Activated CD8-positive, alpha-beta memory T cell treated with anti-CD3 and anti-CD28 coated beads, Interleukin-2, amount 10 ng/mL, durations not matched to agents 7 days and 5 days (primary cell): ENCODE results near the gene PDCD2L. TPM values are rescaled to one million over a fixed set of nuclear protein-coding genes. Genes with fewer than 3 reads are reported as not detected.
A peak's percentile ranks its signal among the peaks of the same experiment; 100 is the strongest.
"Not testable (repeated sequence)": the region's sequence is repeated elsewhere in the genome, so short reads cannot be mapped to it uniquely, and the experiment has no call there.

ENCODE experiments used
- ATAC-seq: fragments of 150-1000 bp; cut with Tn5 transposase; one replicate; pipeline ENCODE4 v1.10.0; 2021; ENCODE audit warnings: moderate library complexity
- CTCF ChIA-PET: fragments of 350-600 bp; sonication (Branson Sonifier 250); formaldehyde crosslinking; loops from one replicate; lab custom pipeline; 2021; ENCODE audit warnings: antibody characterized with exemption; lab: Charles Lee
- DNase-seq: peaks from one replicate; pipeline ENCODE4 v3.0.0-alpha.2; 2020
- H3K27ac Mint-ChIP-seq: one replicate; pipeline ENCODE4 v1.8.0; 2021; ENCODE audit warnings: mild to moderate bottlenecking, mixed read lengths
- H3K27me3 Mint-ChIP-seq: one replicate; pipeline ENCODE4 v1.8.0; 2021; ENCODE audit warnings: mixed read lengths
- H3K36me3 Mint-ChIP-seq: one replicate; pipeline ENCODE4 v1.8.0; 2021; ENCODE audit warnings: mild to moderate bottlenecking, mixed read lengths
- H3K4me1 Mint-ChIP-seq: one replicate; pipeline ENCODE4 v1.8.0; 2021; ENCODE audit warnings: mixed read lengths
- H3K4me3 Mint-ChIP-seq: one replicate; pipeline ENCODE4 v1.8.0; 2021; ENCODE audit warnings: mild to moderate bottlenecking, moderate library complexity, mixed read lengths
- H3K9me3 Mint-ChIP-seq: one replicate; pipeline ENCODE4 v1.8.0; 2022; ENCODE audit warnings: low read depth, mixed read lengths
- total RNA-seq, 2 experiments: library from RNA; stranded (reverse); gene quantifications; one replicate each; pipeline ENCODE4 v1.2.3, GENCODE V29; 2021

PDCD2L gene
- total RNA-seq, 2 experiments from 2014 or later, result 11.2 to 19.6 TPM

GRCh38 chr19:34383599-34383998, 20.6 kb upstream of the PDCD2L start:
- CTCF ChIA-PET, result interaction anchor here (0.9 kb wide), 1 partner anchor 25 kb away, joined by 3 read pairs; no protein-coding TSS in a partner anchor
- Mint-ChIP-seq H3K36me3 (peaks cover 69% of the 10 kb centered on the region), H3K9me3 (no peaks in the 10 kb centered on the region), H3K27me3 (no peaks in the 10 kb centered on the region), H3K27ac (no peak overlapping the region), H3K4me1 (no peaks in the 10 kb centered on the region), H3K4me3 (no peak overlapping the region)
- no peak for DNase-seq
- no peak for ATAC-seq

DNA sequence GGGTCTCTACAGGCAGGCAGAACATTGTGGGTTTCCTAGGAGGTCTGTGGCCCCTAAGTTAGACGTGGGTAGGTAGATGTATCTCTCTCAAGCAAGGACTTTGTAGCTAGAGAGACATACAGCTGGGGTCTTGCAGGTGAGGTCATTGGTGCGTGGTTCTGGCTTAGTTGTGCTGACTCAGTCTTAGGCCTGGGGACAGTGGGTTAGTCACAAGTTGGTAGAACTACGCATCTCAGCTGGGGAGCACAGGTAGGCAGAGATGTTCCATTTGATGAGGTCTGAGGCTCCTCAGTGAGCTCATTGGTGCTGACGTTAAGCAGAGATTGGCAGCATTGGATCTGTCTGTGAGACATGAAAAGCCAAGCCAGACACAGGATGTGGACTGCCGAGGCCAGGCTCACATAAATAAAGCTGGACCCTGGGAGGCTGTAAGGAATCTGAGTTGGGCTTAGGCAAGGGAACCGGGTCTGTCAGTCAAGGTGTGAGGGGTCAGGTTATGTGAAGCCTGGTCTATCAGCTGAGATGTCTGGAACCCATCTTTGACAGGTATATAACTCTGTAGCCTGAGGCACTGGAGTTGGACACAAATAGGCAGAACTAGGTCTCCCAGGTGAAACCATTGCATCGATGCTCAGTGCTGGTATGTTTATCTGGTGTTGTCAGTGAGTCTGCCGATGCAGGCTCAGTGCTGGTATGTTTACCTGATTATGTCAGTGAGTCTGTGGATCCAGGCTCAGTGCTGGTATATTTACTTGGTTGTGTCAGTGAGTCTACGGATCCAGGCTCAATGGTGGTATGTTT, 17.4 kb upstream of the PDCD2L start:
- Mint-ChIP-seq H3K27me3 (no peaks in the 10 kb centered on the region), H3K27ac (no peak overlapping the region), H3K4me3 (no peak overlapping the region), H3K36me3 (peaks cover 63% of the 10 kb centered on the region), H3K9me3 (no peaks in the 10 kb centered on the region), H3K4me1 (no peaks in the 10 kb centered on the region)
- no peak for DNase-seq
- CTCF ChIA-PET, result no interaction called here
- no peak for ATAC-seq

DNA sequence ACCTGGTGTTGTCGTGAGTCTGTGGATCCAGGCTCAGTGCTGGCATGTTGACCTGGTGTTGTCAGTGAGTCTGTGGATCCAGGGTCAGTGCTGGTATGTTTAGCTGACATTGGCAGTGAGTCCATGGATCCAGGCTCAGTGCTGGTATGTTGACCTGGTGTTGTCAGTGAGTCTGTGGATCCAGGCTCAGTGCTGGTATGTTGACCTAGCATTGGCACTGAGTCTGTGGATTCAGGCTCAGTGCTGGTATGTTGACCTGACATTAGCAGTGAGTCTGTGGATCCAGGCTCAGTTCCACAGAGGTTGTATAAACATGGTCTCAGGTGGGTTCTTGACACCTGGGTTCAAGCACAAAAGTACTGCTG, 16.8 kb upstream of the PDCD2L start:
- no peak overlapping the region for H3K27ac Mint-ChIP-seq
- no peaks in the 10 kb centered on the region for H3K27me3 Mint-ChIP-seq
- no peak overlapping the region for H3K4me3 Mint-ChIP-seq
- no peak for DNase-seq
- no peak for ATAC-seq
- H3K9me3 Mint-ChIP-seq, result no peaks in the 10 kb centered on the region
- peaks cover 57% of the 10 kb centered on the region for H3K36me3 Mint-ChIP-seq
- CTCF ChIA-PET, result no interaction called here
- H3K4me1 Mint-ChIP-seq, result no peaks in the 10 kb centered on the region

GRCh38 chr19:34388745-34389144, 15.5 kb upstream of the PDCD2L start:
- DNase-seq, H3K4me1 Mint-ChIP-seq, ATAC-seq, H3K4me3 Mint-ChIP-seq, H3K27ac Mint-ChIP-seq, H3K27me3 Mint-ChIP-seq, H3K9me3 Mint-ChIP-seq: not testable (repeated sequence)
- CTCF ChIA-PET, result interaction anchor here (1.4 kb wide), 1 partner anchor 41 kb away, joined by 3 read pairs; no protein-coding TSS in a partner anchor
- peaks cover 46% of the 10 kb centered on the region for H3K36me3 Mint-ChIP-seq

DNA sequence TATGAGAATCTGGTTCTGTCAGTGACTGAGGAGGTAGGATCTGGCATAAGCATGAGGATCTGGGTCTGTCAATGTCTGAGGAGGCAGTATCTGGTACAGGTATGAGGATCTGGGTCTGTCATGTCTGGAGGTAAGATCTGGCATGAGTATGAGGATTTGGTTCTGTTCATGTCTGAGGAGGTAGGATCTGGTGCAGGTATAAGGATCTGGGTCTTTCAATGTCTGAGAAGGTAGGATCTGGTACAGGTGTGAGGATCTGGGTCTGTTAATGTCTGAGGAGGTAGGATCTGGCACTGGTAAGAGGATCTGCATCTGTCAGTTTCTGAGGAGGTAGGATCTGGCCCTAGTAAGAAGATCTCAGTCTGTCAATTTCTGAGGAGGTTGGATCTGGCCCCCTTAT, 12.4 kb upstream of the PDCD2L start:
- peaks cover 30% of the 10 kb centered on the region for H3K36me3 Mint-ChIP-seq
- H3K9me3 Mint-ChIP-seq, result no peaks in the 10 kb centered on the region
- H3K27ac Mint-ChIP-seq, result no peak overlapping the region
- H3K4me1 Mint-ChIP-seq, result no peaks in the 10 kb centered on the region
- CTCF ChIA-PET, result no interaction called here
- ATAC-seq, result no peak
- no peak for DNase-seq
- no peak overlapping the region for H3K4me3 Mint-ChIP-seq
- no peaks in the 10 kb centered on the region for H3K27me3 Mint-ChIP-seq

- CTCF ChIA-PET, result interaction anchor here (1.2 kb wide), 1 partner anchor 38 kb away, joined by 3 read pairs; no protein-coding TSS in a partner anchor
- no peak overlapping the region for H3K4me3 Mint-ChIP-seq
- H3K27me3 Mint-ChIP-seq, result no peaks in the 10 kb centered on the region
- ATAC-seq (no peak), DNase-seq (no peak)
- H3K4me1 Mint-ChIP-seq, result no peaks in the 10 kb centered on the region
- H3K9me3 Mint-ChIP-seq, result no peaks in the 10 kb centered on the region
- no peak overlapping the region for H3K27ac Mint-ChIP-seq
- H3K36me3 Mint-ChIP-seq, result peaks cover 28% of the 10 kb centered on the region
These were observed 11.2 kb upstream of the PDCD2L start for GRCh38 chr19:34393031-34393430.

GRCh38 chr19:34393629-34394028, 10.6 kb upstream of the PDCD2L start:
- CTCF ChIA-PET, result interaction anchor here (1.2 kb wide), 1 partner anchor 37 kb away, joined by 3 read pairs; no protein-coding TSS in a partner anchor
- Mint-ChIP-seq H3K36me3 (peaks cover 29% of the 10 kb centered on the region), H3K9me3 (no peaks in the 10 kb centered on the region), H3K27me3 (no peaks in the 10 kb centered on the region), H3K4me1 (no peaks in the 10 kb centered on the region), H3K4me3 (no peak overlapping the region), H3K27ac (no peak overlapping the region)
- DNase-seq (no peak), ATAC-seq (no peak)

DNA sequence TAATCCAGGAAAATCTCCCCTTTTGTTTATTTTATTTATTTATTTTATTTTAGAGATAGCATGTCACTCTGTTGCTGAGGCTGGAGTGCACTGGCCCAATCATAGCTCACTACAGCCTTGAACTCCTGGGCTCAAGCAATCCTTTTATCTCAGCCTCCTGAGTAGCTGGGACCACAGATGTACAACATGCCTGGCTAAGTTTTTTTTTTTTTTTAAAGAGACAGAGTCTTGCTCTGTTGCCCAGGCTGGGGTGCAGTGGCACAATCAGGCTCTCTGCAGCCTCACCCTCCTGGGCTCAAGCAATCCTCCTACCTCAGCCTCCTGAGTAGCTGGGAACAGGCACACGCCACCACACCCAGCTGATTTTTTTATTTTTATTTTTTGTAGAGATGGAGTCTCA, 6.3 kb upstream of the PDCD2L start:
- H3K36me3 Mint-ChIP-seq, result peaks cover 43% of the 10 kb centered on the region
- no peak for DNase-seq
- H3K4me1 Mint-ChIP-seq, result no peaks in the 10 kb centered on the region
- no peak for ATAC-seq
- no peaks in the 10 kb centered on the region for H3K27me3 Mint-ChIP-seq
- CTCF ChIA-PET, result no interaction called here
- H3K27ac Mint-ChIP-seq, result no peak overlapping the region
- no peak overlapping the region for H3K4me3 Mint-ChIP-seq
- H3K9me3 Mint-ChIP-seq, result no peaks in the 10 kb centered on the region

DNA sequence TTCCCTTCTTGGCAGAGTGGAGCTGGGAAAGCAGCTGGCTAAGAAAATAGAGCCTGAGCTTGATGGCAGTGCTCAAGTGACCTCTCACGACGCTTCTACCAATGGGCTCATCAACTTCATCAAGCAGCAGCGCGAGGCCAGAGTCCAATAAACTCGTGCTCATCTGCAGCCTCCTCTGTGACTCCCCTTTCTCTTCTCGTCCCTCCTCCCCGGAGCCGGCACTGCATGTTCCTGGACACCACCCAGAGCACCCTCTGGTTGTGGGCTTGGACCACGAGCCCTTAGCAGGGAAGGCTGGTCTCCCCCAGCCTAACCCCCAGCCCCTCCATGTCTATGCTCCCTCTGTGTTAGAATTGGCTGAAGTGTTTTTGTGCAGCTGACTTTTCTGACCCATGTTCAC, 4.3 kb upstream of the PDCD2L start:
- H3K4me1 Mint-ChIP-seq, result peaks cover 5% of the 10 kb centered on the region
- no peak overlapping the region for H3K27ac Mint-ChIP-seq
- DNase-seq, result no peak
- H3K27me3 Mint-ChIP-seq, result no peaks in the 10 kb centered on the region
- H3K36me3 Mint-ChIP-seq, result peaks cover 40% of the 10 kb centered on the region
- H3K9me3 Mint-ChIP-seq, result no peaks in the 10 kb centered on the region
- no peak for ATAC-seq
- H3K4me3 Mint-ChIP-seq, result no peak overlapping the region
- CTCF ChIA-PET, result interaction anchor here (0.9 kb wide), 1 partner anchor 30 kb away, joined by 3 read pairs; no protein-coding TSS in a partner anchor

- not testable (repeated sequence) for H3K4me3 Mint-ChIP-seq, H3K9me3 Mint-ChIP-seq
- CTCF ChIA-PET, result interaction anchor here (0.7 to 1.5 kb wide), 2 partner anchors 30 to 332 kb away, joined by 3 to 7 read pairs; no protein-coding TSS in a partner anchor
These were observed 3.4 kb upstream of the PDCD2L start for GRCh38 chr19:34400844-34401243.

GRCh38 chr19:34402074-34402600, 2.1 kb upstream of the PDCD2L start:
- H3K4me1 Mint-ChIP-seq, result peaks cover 12% of the 10 kb centered on the region
- peaks cover 34% of the 10 kb centered on the region for H3K36me3 Mint-ChIP-seq
- CTCF ChIA-PET, result no interaction called here
- DNase-seq (no peak), ATAC-seq (no peak)
- H3K27ac Mint-ChIP-seq, result peak overlapping the region; percentile 24
- H3K9me3 Mint-ChIP-seq, result no peaks in the 10 kb centered on the region
- no peaks in the 10 kb centered on the region for H3K27me3 Mint-ChIP-seq
- no peak overlapping the region for H3K4me3 Mint-ChIP-seq

More at GRCh38 chr19:34400844-34401243, 3.4 kb upstream of the PDCD2L start:
- not testable (repeated sequence) for ATAC-seq, H3K27me3 Mint-ChIP-seq, H3K4me1 Mint-ChIP-seq, H3K27ac Mint-ChIP-seq, DNase-seq
- H3K36me3 Mint-ChIP-seq, result peaks cover 37% of the 10 kb centered on the region

DNA sequence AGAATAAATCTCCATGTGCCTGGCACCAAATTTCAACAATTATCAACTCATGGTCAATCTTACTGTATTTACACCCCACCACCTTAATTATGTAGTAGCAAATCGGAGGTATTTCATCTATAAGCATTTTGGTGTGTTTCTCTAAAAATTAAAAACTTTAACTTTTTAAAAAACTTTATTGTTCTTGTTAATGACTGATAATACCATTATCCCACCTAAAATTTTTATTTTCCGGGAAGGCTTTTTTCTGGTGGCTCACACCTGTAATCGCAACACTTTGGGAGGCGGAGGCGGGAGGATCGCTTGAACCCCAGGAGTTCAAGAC, 453 bp upstream of the PDCD2L start:
- no peaks in the 10 kb centered on the region for H3K27me3 Mint-ChIP-seq
- CTCF ChIA-PET, result interaction anchor here (1.1 to 1.2 kb wide), 2 partner anchors 24 to 57 kb away, joined by 3 read pairs; partner anchors contain the start of gene UBA2
- H3K27ac Mint-ChIP-seq, result peak overlapping the region; percentile 79
- no peaks in the 10 kb centered on the region for H3K9me3 Mint-ChIP-seq
- peaks cover 27% of the 10 kb centered on the region for H3K36me3 Mint-ChIP-seq
- peak; percentile 21 for ATAC-seq
- peak overlapping the region; percentile 81 for H3K4me3 Mint-ChIP-seq
- DNase-seq, result no peak
- H3K4me1 Mint-ChIP-seq, result peaks cover 15% of the 10 kb centered on the region

DNA sequence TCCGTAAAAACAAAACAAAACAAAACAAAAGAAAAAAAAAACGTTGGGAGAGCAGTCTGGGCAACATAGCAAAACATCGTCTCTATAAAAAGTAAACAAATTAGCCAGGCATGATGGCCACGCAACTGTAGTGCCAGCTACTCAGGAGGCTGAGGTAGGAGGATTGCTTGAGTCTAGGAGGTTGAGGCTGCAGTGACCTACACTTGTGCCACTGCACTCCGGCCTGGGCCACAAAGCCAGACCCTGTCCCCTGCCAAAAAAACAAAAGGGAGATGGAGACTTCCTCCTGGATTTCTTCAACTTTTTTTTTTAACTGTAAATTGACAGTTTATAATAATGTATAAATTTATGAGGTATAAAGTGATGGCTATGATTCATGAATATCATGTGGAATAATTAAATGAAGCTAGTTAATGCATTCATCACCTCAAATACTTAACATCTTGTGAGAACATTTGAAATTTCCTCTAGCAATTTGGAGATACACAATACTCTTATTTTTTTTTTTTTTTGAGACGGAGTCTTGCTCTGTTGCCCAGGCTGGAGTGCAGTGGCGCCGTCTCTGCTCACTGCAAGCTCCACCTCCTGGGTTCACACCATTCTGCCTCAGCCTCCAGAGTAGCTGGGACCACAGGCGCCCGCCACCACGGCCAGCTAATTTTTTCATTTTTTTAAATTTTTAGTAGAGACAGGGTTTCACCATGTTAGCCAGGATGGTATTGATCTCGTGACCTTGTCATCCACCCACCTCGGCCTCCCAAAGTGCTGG, 1.9 kb downstream of the PDCD2L start:
- CTCF ChIA-PET, result interaction anchor here (0.6 to 4.9 kb wide), 2 partner anchors 24 to 305 kb away, joined by 3 to 18 read pairs; no protein-coding TSS in a partner anchor
- Mint-ChIP-seq H3K4me3 (no peak overlapping the region), H3K27ac (no peak overlapping the region), H3K9me3 (no peaks in the 10 kb centered on the region), H3K36me3 (peaks cover 20% of the 10 kb centered on the region), H3K4me1 (peaks cover 15% of the 10 kb centered on the region), H3K27me3 (no peaks in the 10 kb centered on the region)
- no peak for ATAC-seq
- DNase-seq, result no peak
